K562 (cell line): ENCODE data around the gene CSAD. TPM values are rescaled to one million over a fixed set of nuclear protein-coding genes. Genes with fewer than 3 reads are reported as not detected.

Experiments used
- CEBPG ChIP-seq, 3 experiments: fragments of 200-800 bp in 1 of 3; sonication (Bioruptor generic) in 1 of 3; sonication (generic) in 1 of 3; formaldehyde crosslinking in 1 of 3; IDR thresholded peaks in 2 of 3; conservative IDR thresholded peaks in 1 of 3; 2 replicates each; pipeline versions ENCODE4 v1.6.1 to v1.8.0; 2016 to 2022; ENCODE audit warnings: missing compliant biosample characterization in 2 of 3, missing genetic modification characterization in 2 of 3, mild to moderate bottlenecking in 1 of 3, missing genetic modification reagents in 1 of 3
- E2F3 ChIP-seq: fragments of 250-450 bp; sonication (Bioruptor Pico); IDR thresholded peaks from 2 replicates; pipeline ENCODE4 v1.4.0; 2020; ENCODE audit warnings: mild to moderate bottlenecking
- EGR1 ChIP-seq: fragments of 450-650 bp; conservative IDR thresholded peaks from 2 replicates; pipeline ENCODE4 v1.6.1; 2017; ENCODE audit warnings: mild to moderate bottlenecking
- ETS2 ChIP-seq: IDR thresholded peaks from 2 replicates; pipeline ENCODE4 v1.6.1; 2016; ENCODE audit warnings: borderline replicate concordance, missing genetic modification characterization, mild to moderate bottlenecking, moderate library complexity, missing compliant biosample characterization; ENCODE audit not compliant: poor library complexity, severe bottlenecking
- HOXB6 ChIP-seq: fragments of 250-450 bp; sonication (Bioruptor Pico); IDR thresholded peaks from 2 replicates; pipeline ENCODE4 v1.5.1; 2022; ENCODE audit warnings: mild to moderate bottlenecking, borderline replicate concordance
- MCM5 ChIP-seq: fragments of 450-650 bp; IDR thresholded peaks from 2 replicates; pipeline ENCODE4 v1.6.1; 2016; ENCODE audit warnings: low read depth
- PHTF2 ChIP-seq: fragments of 250-450 bp; sonication (Bioruptor Pico); IDR thresholded peaks from 2 replicates; pipeline ENCODE4 v1.5.0; 2021; ENCODE audit warnings: mild to moderate bottlenecking
- PPARD ChIP-seq: fragments of 250-450 bp; sonication (Bioruptor Pico); IDR thresholded peaks from 2 replicates; pipeline ENCODE4 v1.8.0; 2022; ENCODE audit warnings: inconsistent platforms, mild to moderate bottlenecking, moderate library complexity
- RFX7 ChIP-seq: fragments of 250-450 bp; sonication (Bioruptor Pico); IDR thresholded peaks from 2 replicates; pipeline ENCODE4 v1.5.1; 2021; ENCODE audit warnings: mild to moderate bottlenecking
- RHOXF2B ChIP-seq: fragments of 250-450 bp; sonication (Bioruptor Pico); conservative IDR thresholded peaks from 2 replicates; pipeline ENCODE4 v1.5.1; 2021
- TAF9B ChIP-seq: fragments of 450-650 bp; IDR thresholded peaks from 2 replicates; pipeline ENCODE4 v1.6.1; 2018; ENCODE audit warnings: mild to moderate bottlenecking; ENCODE audit not compliant: partially characterized antibody
- TCF7L2 ChIP-seq: fragments of 150-350 bp; IDR thresholded peaks from 2 replicates; pipeline ENCODE4 v1.6.1; 2016; ENCODE audit warnings: low read depth, mild to moderate bottlenecking, low read length, moderate library complexity
- U2AF2 ChIP-seq: fragments of 200-400 bp; formaldehyde crosslinking; optimal IDR thresholded peaks from 2 replicates; pipeline ENCODE3; 2017; ENCODE audit warnings: low read depth, mild to moderate bottlenecking, low read length
- ZNF140 ChIP-seq: fragments of 250-450 bp; sonication (Bioruptor Pico); IDR thresholded peaks from 2 replicates; pipeline ENCODE4 v1.8.0; 2021; ENCODE audit warnings: moderate library complexity, mild to moderate bottlenecking, inconsistent platforms
- ZNF76 ChIP-seq: fragments of 250-450 bp; sonication (Bioruptor Pico); IDR thresholded peaks from 2 replicates; pipeline ENCODE4 v1.4.0; 2020; ENCODE audit warnings: mild to moderate bottlenecking, moderate library complexity, borderline replicate concordance
- ZZZ3 ChIP-seq: fragments of 450-650 bp; IDR thresholded peaks from 2 replicates; pipeline ENCODE4 v1.6.1; 2016; ENCODE audit warnings: antibody characterized with exemption, mild to moderate bottlenecking, moderate library complexity
- polyA plus RNA-seq, 8 experiments: library from polyadenylated mRNA; depleted of rRNA in 4 of 8; stranded (reverse) in 5 of 8; unstranded in 3 of 8; fragments of >200 nt; fragmentation: Nextera tagmentation in 2 of 8; fragmentation: Illumina TruSeq in 1 of 8; extraction: Ambion mirVana in 2 of 8; extraction: Trizol in 1 of 8; gene quantifications; 2 replicates each; pipeline versions ENCODE4 v1.2.1 to v1.2.3, GENCODE V29; 2011 to 2014; ENCODE audit warnings: inconsistent platforms in 1 of 8, missing spikeins in 1 of 8
- total RNA-seq, 7 experiments: library from RNA; depleted of rRNA in 6 of 7; stranded (reverse); fragments of >200 nt in 6 of 7; fragmentation: Illumina TruSeq in 2 of 7; extraction: Trizol in 2 of 7; gene quantifications; 2 replicates each; pipeline versions ENCODE4 v1.2.1 to v1.2.3, GENCODE V29; 2011 to 2021; ENCODE audit warnings: low replicate concordance in 1 of 7
- TF ChIP-seq, protein P1 (sequence below): fragments of 250-450 bp; sonication (Bioruptor Pico); IDR thresholded peaks from 2 replicates; pipeline ENCODE4 v1.4.0; 2020; ENCODE audit warnings: mild to moderate bottlenecking, moderate library complexity
- TF ChIP-seq, protein P2 (sequence below): fragments of 250-450 bp; sonication (Bioruptor Pico); IDR thresholded peaks from 2 replicates; pipeline ENCODE4 v1.8.0; 2021; ENCODE audit warnings: borderline replicate concordance, mild to moderate bottlenecking, moderate library complexity; ENCODE audit not compliant: poor library complexity, severe bottlenecking
- TF ChIP-seq, protein P3 (sequence below): fragments of 250-450 bp; sonication (Bioruptor Pico); IDR thresholded peaks from 2 replicates; pipeline ENCODE4 v1.8.0; 2022; ENCODE audit warnings: inconsistent platforms, mild to moderate bottlenecking, moderate library complexity, borderline replicate concordance
- TF ChIP-seq, protein P4 (sequence below): IDR thresholded peaks from 2 replicates; pipeline ENCODE4 v1.6.1; 2016; ENCODE audit warnings: missing genetic modification characterization, missing compliant biosample characterization

Gene CSAD
- total and polyA plus RNA-seq, 9 of the 15 experiments (the other 6 are each of a cell fraction or from before 2014, with no cell fraction given), result 1.8 to 19.6 (median 8.1) TPM

DNA sequence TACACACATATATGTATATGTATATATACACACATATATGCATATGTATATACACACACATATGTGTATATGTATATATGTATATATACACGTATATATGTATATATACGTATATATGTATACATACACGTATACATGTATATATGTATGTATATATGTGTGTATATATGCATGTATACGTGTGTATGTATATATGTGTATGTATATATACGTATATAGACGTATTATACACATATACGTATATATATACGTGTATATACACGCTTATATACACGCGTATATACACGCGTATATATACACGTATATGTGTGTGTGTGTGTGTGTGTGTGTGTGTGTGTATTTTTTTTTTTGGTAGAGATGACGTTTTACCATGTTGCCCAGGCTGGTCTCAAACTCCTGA lies 33.1 kb downstream of the CSAD start (continued):
- TF ChIP-seq, protein P1, sequence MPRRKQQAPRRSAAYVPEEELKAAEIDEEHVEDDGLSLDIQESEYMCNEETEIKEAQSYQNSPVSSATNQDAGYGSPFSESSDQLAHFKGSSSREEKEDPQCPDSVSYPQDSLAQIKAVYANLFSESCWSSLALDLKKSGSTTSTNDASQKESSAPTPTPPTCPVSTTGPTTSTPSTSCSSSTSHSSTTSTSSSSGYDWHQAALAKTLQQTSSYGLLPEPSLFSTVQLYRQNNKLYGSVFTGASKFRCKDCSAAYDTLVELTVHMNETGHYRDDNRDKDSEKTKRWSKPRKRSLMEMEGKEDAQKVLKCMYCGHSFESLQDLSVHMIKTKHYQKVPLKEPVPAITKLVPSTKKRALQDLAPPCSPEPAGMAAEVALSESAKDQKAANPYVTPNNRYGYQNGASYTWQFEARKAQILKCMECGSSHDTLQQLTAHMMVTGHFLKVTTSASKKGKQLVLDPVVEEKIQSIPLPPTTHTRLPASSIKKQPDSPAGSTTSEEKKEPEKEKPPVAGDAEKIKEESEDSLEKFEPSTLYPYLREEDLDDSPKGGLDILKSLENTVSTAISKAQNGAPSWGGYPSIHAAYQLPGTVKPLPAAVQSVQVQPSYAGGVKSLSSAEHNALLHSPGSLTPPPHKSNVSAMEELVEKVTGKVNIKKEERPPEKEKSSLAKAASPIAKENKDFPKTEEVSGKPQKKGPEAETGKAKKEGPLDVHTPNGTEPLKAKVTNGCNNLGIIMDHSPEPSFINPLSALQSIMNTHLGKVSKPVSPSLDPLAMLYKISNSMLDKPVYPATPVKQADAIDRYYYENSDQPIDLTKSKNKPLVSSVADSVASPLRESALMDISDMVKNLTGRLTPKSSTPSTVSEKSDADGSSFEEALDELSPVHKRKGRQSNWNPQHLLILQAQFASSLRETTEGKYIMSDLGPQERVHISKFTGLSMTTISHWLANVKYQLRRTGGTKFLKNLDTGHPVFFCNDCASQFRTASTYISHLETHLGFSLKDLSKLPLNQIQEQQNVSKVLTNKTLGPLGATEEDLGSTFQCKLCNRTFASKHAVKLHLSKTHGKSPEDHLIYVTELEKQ (CRISPR knock-in tag), result peak; percentile 85; the same call in 1 of the 2 replicates
- TF ChIP-seq RFX7 (CRISPR knock-in tag), result peak; percentile 71; the same call in 1 of the 2 replicates
- 0 out of 2 replicates have a peak, but pooled peaks have one; percentile 74 for TF ChIP-seq RHOXF2B (CRISPR knock-in tag)
- no peak for TF ChIP-seq TCF7L2
- TF ChIP-seq, protein P2, sequence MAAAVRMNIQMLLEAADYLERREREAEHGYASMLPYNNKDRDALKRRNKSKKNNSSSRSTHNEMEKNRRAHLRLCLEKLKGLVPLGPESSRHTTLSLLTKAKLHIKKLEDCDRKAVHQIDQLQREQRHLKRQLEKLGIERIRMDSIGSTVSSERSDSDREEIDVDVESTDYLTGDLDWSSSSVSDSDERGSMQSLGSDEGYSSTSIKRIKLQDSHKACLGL, result peak; percentile 76
- peak; percentile 97 for TF ChIP-seq PPARD (CRISPR knock-in tag)
- peak; percentile 36; the same call in 1 of the 2 replicates for TF ChIP-seq E2F3 (CRISPR knock-in tag)
- TF ChIP-seq ZNF140, result peak; percentile 96
- TF ChIP-seq, protein P3, sequence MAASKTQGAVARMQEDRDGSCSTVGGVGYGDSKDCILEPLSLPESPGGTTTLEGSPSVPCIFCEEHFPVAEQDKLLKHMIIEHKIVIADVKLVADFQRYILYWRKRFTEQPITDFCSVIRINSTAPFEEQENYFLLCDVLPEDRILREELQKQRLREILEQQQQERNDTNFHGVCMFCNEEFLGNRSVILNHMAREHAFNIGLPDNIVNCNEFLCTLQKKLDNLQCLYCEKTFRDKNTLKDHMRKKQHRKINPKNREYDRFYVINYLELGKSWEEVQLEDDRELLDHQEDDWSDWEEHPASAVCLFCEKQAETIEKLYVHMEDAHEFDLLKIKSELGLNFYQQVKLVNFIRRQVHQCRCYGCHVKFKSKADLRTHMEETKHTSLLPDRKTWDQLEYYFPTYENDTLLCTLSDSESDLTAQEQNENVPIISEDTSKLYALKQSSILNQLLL (CRISPR knock-in tag), result peak; percentile 100
- TF ChIP-seq ETS2 (tag), result no peak
- TF ChIP-seq U2AF2, result no peak
- TF ChIP-seq, protein P4, sequence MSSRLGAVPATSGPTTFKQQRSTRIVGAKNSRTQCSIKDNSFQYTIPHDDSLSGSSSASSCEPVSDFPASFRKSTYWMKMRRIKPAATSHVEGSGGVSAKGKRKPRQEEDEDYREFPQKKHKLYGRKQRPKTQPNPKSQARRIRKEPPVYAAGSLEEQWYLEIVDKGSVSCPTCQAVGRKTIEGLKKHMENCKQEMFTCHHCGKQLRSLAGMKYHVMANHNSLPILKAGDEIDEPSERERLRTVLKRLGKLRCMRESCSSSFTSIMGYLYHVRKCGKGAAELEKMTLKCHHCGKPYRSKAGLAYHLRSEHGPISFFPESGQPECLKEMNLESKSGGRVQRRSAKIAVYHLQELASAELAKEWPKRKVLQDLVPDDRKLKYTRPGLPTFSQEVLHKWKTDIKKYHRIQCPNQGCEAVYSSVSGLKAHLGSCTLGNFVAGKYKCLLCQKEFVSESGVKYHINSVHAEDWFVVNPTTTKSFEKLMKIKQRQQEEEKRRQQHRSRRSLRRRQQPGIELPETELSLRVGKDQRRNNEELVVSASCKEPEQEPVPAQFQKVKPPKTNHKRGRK (tag), result no peak
- TF ChIP-seq PHTF2 (CRISPR knock-in tag), result peak; percentile 94
- no peak for TF ChIP-seq EGR1
- peak; percentile 97 for TF ChIP-seq HOXB6 (CRISPR knock-in tag)
- no peak for TF ChIP-seq TAF9B
- TF ChIP-seq ZZZ3, result no peak
- TF ChIP-seq MCM5, result no peak
- peak; percentile 95; the same call in 1 of the 2 replicates for TF ChIP-seq ZNF76 (CRISPR knock-in tag)
- TF ChIP-seq CEBPG (CRISPR knock-in tag; IDR thresholded peaks at IDR 0.05), result no peak
- peak in 1 of 2 experiments; percentile 60; a peak in 1 of 4 replicates for TF ChIP-seq CEBPG (tag; conservative IDR thresholded peaks at IDR 0.05 in 1 of 2, IDR thresholded peaks at IDR 0.05 in 1 of 2)
